Measurements from ENCODE around the gene CCL5.

DNA sequence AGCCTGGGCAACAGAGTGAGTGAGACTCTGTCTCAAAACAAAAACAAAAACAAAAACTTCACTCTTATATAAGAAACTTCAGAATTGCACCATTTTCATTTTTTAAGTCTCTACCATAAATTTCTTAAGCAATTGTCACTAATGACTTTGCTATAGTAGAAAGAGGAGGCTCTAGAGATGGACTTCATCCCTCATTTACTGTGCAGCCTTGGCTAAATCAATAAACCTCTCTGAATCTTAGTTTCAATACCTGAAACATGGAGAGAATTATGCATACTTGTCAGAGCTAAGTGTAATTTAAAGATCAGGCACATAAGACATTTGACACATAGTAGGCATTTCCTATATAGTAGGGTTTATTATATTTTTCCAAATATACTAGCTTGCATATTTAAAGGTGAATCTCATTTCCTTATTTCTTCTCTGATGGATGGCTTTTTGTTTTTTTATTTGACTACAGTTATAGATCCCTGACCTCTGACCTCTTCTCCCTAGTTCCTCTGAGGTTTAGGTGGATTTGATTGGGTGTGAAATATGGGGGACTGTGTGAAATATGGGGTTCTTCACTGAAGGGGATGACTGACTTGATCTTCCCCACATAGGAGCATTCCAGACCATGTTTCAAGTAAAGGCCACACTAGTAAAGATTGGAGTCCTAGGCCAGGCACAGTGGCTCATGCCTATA is 2.7 kb downstream of the CCL5 start:
- no peak for TF ChIP-seq CTCF (IDR thresholded peaks at IDR 0.05)
- no peak for TF ChIP-seq ZFX (IDR thresholded peaks at IDR 0.05; ENCODE audit: borderline replicate concordance)
